HCEC 1CT (cell line): ENCODE results near the gene AP1S3.
A peak's percentile ranks its signal among the peaks of the same experiment; 100 is the strongest.
"Not testable (repeated sequence)": the region's sequence is repeated elsewhere in the genome, so short reads cannot be mapped to it uniquely, and the experiment has no call there.

Experiments used
- DNase-seq: peaks from one replicate; pipeline ENCODE4 v3.0.0-alpha.2; 2017

Gene AP1S3

DNA sequence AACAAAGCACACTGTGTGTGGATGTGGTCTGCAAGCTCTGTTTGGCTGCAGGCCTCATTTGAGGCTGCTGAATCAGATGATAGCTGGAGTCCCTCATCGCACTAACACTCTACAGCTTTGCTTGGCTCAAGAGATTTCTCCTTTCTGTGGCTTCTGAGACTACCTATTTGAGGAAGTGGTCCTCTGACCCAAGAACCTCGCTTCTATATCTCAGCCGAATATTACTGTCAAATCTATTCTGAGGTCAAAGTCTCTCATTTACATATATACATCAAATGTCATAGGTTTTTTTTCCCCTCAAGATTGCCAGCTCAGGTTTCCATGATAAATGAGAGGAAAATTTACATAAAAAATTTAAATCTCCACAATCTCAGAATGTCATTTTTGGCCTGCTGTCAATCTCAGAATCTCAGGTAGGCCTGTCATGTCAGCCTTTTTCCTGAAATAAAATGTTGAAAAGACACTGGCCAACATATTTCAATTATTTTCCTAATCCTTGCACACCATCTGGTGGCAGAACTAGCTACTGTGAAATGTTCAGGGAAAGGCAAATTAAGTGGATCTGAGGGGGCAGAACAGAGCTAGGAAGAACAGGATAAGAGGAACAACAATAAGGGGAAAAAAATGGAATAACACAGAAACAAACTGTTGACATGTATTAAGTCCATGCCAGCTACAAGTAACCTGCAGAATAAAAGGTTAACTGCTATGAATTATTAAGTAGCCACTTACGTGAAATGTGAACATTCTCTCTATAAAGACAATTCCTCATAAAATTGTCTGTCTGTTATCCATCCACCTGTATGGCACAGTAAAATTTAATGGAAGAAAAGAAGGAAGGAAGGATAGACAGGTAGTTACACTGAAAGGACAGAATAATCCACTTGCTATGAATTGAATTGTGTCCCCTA lies 39.3 kb downstream of the AP1S3 start:
- peak; percentile 39 for DNase-seq

DNA sequence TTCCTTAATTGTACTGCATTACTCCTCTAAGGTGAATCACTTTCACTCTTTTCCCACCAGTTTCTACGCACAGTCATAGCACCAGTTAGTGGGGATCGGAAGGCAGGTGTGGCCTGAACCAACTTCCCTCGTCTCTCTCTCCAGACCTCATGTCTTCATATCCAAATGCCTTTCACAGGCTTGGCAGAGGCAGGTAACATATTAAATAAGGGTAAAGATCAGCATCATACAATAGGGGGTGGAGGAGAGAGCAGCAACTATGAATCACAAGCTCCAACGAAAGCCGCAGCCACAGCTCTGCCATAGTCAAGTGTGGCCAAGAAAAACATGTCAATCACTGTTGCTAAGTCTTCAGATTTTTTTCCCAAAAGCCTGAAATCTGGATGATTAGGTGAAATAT lies 40.3 kb downstream of the AP1S3 start:
- no peak for DNase-seq

DNA sequence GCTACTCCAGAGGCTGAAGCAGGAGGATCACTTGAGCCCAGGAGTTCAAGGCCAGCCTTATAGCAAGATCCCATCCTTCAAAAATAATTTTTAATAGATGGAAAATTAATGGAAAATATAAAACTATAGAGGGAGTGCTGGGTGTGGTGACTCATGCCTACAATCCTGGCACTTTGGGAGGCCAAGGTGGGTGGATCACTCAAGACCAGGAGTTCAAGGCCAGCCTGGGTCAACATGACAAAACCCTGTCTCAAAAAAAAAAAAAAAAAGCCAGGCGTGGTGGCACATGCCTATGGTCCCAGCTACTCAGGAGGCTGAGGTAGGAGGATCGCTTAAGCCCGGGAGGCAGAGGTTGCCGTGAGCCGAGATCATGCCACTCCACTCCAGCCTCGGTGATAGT lies 48.0 kb downstream of the AP1S3 start:
- DNase-seq: no peak

DNA sequence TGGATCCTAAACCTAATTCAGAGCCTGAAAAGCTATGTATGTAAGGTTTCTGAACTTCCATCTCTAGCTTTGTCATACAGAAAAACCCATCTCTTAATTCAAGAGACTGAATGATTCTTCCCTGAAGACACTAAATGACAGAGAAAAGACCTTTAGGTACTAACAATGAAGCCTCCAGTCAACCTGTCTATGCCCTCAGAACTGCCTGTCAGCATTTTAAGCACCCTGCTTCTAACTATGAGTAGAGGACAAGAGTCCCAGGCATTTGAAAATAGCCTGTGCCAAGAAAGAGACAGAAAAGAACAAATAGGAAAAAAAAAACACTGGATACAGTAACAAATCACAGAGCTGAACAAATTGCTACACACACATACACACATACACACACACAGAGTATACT lies 48.6 kb downstream of the AP1S3 start:
- no peak for DNase-seq

DNA sequence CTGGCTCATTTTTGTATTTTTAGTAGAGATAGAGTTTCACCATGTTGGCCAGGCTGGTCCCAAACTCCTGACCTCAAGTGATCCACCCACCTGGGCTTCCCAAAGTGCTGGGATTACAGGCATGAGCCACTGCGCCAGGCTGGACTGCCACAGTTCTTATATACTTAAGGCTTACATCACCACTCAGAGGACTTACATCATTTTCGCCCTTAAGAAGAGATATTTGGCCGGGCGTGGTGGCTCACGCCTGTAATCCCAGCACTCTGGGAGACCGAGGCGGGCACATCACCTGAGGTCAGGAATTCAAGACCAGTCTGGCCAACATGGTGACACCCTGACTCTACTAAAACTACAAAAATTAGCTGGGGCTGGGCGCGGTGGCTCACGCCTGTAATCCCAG lies 49.3 kb downstream of the AP1S3 start:
- not testable (repeated sequence) for DNase-seq

- no peak for DNase-seq
Measured at GRCh38 chr2:223787358-223787757, 50.0 kb downstream of the AP1S3 start.

DNA sequence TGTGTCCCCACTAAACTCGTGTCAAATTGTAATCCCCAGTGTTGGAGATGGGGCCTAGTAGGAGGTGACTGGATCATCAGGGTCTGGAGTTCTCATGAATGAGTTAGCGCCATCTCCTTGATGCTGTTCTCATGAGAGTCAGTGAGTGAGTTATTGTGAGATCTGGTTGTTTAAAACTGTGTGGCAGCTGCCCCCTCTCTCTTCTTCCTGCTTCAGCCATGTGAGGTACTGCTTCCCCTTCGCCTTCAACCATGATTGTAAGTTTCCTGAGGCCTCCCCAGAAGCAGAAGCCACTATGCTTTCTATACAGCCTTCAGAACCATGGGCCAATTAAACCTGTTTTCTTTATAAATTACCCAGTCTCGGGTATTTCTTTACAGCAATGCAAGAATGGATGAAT lies 50.4 kb downstream of the AP1S3 start:
- no peak for DNase-seq

DNA sequence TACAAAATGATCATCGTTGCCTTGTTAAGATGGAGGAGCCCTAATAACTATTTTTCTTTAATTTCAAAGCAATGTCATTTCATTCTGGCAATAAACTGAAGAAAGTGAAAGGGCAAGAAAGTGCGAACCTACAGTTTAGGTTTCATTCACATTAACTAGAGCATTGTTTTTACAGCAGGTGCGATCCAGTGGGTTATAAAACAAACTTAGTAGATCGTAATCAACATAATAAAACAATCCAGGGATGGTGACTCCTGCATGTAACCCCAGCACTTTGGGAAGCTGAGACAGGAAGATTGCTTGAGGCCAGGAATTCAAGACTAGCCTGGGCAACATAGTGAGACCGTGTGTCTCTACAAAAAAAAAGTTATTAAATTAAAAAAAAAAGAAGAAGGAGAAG lies 51.1 kb downstream of the AP1S3 start:
- no peak for DNase-seq

DNA sequence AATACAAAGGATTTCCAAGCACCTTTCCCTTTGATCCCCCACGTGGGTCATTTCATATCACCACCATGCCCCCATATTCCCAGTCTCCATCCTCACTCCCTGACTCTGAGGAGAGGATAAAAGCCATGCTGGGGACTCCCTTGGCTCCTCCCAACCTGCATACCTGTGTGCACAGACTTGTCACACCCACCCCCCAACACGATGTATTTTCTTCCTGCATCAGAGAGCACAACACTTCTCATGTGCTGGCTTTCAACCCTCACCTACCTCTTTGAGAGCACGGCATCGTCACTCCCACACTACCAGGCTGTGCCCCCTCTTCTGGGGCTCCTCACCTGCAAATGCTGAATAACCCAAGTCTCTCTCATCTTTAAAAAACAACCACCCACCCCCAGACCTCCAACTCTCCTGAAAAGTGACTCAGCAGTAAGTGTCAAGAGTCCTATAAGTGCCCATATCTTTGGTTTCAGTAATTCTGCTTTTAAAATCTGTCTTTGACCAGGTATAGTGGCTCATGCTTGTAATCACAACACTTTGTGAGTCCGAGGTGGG lies 53.1 kb downstream of the AP1S3 start:
- DNase-seq: no peak

DNA sequence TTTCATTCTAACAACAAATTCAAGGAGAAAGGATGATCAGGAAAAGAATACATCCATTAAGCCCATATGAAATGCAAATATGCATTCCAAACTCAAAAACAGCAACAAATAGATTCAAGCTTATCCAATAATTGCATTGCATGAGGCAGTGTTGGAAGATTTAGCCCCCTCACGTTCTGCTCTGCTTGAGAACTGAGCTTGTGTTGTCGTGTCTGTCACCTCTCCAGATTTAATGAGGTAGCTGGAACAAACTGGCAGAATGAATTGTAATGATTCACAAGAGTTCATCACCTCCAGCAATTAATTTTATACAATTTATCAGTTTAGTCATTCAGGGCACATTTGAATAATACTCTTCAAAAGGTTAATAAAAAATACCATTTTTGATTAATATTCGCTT lies 54.8 kb downstream of the AP1S3 start:
- DNase-seq: no peak

- no peak for DNase-seq
Measured at GRCh38 chr2:223781560-223781959, 55.8 kb downstream of the AP1S3 start.

DNA sequence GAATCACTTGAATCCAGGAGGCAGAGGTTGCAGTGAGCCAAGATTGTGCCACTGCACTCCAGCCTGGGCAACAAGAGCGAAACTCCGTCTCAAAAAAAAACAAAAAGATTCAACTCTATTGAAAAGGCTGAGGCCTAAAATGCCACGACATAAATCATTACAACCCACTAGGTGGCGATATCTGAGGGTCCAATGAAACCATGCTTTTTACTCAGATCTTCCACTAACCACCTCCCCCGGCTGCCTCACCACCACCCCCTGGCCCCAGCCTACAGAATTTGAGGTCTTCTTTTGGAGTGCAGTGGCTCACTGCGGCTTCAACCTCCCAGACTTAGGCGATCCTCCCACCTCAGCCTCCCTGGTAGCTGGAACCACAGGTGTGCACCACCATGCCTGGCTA lies 57.5 kb downstream of the AP1S3 start:
- DNase-seq: peak; percentile 44

DNA sequence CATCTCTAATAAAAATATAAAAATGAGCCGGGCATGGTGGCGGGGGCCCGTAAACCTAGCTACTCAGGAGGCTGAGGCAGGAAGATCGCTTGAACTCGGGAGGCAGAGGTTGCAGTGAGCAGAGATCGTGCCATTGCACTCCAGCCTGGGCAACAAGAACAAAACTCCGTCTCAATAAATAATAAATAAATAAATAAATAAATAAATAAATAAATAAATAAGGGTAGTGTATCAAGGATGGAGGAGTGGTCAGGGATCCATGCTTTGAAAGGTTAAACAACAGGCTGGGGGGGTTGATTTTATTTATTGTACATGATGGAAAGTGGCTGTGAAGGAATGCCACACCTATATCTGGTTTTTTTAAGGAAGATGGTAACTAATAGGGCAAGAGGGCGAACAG lies 63.2 kb downstream of the AP1S3 start:
- no peak for DNase-seq

DNA sequence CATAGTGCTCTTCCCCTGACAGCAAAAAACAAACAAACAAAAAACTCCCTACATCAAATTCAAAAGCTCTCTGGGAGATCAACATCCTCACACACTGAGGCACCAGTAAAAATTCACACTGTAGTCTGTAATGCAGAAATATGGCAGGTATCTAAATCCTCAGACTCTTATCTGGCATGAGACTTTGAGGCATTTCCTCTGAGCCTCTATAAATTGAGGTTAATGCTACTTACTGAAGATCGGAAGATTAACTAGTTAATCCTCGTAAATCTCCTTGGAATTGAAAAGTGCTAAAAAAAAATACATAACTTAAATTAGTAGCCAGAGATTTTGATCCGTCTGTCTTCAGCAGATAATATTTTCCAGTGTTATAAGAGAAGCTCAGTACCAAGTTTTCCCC lies 65.0 kb downstream of the AP1S3 start:
- no peak for DNase-seq

- DNase-seq: no peak
Measured at GRCh38 chr2:223771475-223771874, 65.9 kb downstream of the AP1S3 start.

- DNase-seq: no peak
Measured at GRCh38 chr2:223768179-223768578, 69.2 kb downstream of the AP1S3 start.

DNA sequence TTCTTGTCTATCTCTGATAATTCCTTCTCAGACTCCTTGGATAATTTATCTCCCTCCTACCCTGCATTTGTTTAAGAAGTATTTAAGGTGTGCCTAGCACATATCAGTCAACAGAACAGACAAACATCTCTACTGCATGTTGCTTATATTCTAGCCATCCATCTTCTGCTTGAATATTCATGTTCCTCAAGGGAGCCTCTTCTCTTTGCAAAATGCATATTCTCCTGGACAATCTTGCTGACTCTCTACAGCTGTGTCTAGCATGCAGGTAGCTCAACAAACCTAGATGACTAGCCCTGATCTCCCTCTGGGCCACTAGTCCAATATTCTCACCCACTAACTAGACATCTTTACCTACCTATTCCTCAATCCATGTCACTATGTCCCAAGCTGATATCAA lies 70.0 kb downstream of the AP1S3 start:
- DNase-seq: no peak

GRCh38 chr2:223765221-223765785 lies 72.1 kb downstream of the AP1S3 start:
- no peak for DNase-seq

DNA sequence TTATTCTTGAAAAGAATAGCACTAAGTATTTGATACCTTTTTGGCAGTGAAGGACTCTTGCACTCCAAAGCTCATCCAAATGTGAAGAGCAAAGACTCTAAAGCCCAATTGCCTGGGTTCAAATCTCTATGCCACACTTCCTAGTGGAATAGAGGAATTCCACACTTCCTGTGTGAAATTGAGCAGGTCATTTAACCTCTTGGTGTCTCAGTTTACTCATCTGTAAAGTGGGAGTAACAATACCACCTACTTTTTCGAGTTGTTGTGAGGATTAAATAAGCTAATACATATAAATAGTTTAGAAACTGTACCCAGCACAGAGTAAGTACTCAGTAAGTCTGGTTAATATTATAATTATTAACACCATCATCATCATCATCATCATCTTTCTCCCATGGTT lies 72.6 kb downstream of the AP1S3 start:
- no peak for DNase-seq

DNA sequence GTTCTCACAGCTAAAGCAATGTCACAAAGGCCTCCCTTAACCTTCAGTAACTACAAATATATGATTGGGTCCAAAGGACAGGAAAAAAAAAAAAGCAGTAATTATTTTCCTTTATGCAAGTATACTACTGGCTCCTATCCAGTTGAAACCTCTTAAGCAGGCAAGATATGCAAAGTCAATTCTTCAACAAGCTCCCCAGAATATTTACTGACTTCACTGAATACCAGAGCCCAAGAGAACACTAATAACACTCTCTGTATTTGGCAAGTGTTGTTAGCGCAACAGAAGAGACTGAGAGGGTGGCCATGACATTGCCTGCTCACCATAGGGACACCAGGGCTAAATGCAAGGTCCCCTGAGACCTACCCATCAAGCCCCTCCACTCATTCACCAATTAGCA lies 74.5 kb downstream of the AP1S3 start:
- no peak for DNase-seq

- not testable (repeated sequence) for DNase-seq
Measured at GRCh38 chr2:223761746-223762145, 75.6 kb downstream of the AP1S3 start.

DNA sequence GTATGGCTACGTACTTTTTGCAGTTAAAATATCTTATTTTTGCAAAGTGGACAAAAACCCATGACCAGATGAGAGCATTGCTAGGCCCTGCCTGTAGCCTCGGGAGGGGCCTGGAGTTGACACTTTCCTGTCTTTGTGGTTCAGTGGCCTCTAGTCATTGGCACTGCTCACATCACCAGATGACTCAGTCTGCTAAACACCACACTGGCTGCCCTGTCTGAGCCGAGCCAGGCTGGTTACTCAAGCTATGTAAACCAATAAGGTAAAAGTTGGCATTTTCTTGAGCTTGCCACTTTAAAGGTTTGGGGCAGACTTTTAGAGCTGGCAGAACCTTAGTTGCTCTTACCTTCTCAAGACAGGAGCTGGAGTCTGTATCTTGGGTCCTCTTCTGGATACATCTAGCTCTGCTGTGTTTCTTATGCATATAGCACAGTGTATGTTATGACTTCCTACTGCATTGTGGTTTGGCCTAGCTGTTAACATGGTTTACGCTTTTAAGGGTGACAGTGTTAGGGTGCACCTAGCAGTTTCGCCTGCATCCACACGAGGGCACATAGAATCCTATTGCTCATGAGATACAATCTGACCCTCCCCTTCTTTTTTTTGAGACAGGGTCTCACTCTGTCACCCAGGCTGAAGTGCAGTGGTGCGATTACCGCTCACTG lies 76.4 kb downstream of the AP1S3 start:
- DNase-seq: peak; percentile 76

DNA sequence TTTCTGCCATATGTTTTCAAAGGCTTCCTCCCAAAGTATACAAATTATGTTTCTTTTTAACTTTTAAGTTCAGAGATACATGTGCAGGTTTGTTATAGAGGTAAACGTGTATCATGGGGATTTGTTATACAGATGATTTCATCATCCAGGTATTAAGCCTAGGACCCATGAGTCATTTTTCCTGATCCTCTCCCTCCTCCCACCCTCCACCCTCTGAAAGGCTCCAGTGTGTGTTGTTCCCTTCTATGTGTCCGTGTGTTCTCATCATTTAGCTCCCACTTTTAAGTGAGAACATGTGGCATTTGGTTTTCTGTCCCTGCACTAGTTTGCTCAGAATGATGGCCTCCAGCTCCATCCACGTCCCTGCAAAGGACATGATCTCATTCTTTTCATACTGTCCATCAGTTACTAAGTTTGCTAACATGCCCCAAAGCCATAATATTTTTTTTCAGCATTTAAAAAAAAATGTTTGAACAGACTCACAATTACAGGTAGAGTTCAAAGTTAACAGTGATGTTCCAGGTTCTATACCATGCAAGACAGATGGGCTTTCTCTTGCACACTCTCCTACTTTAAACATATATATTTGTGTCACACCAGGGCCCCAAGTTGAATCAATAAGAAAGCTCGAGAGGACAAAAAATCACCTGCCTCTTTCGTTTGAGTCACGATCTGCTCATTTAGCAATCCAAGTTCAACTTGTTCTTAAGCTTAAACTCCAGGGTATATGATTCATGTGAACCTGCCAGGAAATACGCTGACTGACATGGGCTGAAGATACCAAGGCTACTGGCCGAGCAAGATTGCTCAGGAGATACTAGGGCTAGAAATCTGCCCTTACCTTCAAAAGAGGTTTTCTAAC lies 77.6 kb downstream of the AP1S3 start:
- peak; percentile 4 for DNase-seq
